ENCODE measurements around the gene LRRC1. TPM values are rescaled to one million over a fixed set of nuclear protein-coding genes. Genes with fewer than 3 reads are reported as not detected.

Gene LRRC1
- total RNA-seq, 4 donors from 2014 or later = 23.2 to 38.5 (median 28.3) TPM

DNA sequence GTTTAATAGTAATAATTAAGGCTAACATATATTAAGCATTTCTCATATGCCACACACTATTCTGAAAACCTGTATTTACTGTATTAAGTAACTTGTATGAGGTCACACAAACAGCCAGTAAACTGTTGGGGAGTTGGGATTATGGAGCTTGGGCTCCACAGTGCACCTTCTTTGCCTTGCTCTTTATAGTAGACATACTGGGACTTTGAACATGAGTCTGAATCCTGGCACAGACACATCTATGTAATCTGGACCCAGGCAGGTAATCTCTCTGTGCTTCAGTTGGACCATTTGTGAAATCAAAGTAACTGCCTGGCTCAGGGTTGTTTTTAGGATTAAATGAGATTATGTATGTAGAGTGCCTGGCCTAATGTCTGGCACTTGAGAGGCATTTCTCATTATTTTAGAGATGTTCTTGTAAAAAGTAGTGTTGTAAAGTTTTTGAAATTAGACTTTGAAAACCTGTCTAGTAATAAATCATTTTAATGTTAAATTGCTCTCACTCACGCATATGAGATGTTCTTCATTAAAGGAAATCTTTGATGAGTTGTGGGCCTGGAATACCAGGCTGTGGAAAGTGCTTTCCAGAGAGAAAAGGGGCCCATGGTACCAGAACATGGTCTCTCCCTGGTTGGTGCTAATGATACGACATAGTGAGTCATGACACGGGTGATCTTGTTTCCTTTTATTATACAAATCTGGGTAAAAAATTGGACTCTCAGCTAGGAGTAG is 34.3 kb downstream of the LRRC1 start:
- no peaks in the 10 kb centered on the region for H3K9me3 ChIP-seq
- H3K27me3 ChIP-seq = no peaks in the 10 kb centered on the region
- H3K36me3 ChIP-seq = no peaks in the 10 kb centered on the region
- H3K27ac ChIP-seq = no peak overlapping the region
- H3K4me3 ChIP-seq = no peak overlapping the region
- no peak for DNase-seq
- H3K4me1 ChIP-seq = peaks cover 0 to 58% (median 25%) of the 10 kb centered on the region in 3 donors
- no peak for TF ChIP-seq POLR2A (IDR thresholded peaks at IDR 0.05)
- TF ChIP-seq, protein P1, sequence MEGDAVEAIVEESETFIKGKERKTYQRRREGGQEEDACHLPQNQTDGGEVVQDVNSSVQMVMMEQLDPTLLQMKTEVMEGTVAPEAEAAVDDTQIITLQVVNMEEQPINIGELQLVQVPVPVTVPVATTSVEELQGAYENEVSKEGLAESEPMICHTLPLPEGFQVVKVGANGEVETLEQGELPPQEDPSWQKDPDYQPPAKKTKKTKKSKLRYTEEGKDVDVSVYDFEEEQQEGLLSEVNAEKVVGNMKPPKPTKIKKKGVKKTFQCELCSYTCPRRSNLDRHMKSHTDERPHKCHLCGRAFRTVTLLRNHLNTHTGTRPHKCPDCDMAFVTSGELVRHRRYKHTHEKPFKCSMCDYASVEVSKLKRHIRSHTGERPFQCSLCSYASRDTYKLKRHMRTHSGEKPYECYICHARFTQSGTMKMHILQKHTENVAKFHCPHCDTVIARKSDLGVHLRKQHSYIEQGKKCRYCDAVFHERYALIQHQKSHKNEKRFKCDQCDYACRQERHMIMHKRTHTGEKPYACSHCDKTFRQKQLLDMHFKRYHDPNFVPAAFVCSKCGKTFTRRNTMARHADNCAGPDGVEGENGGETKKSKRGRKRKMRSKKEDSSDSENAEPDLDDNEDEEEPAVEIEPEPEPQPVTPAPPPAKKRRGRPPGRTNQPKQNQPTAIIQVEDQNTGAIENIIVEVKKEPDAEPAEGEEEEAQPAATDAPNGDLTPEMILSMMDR (IDR thresholded peaks at IDR 0.05) = no peak
- intact Hi-C loops (cut with DNase I) = no loop called here
- WGBS, 2 donors = 52 to 93% methylated on average over 3 of the region's 3 CpGs

DNA sequence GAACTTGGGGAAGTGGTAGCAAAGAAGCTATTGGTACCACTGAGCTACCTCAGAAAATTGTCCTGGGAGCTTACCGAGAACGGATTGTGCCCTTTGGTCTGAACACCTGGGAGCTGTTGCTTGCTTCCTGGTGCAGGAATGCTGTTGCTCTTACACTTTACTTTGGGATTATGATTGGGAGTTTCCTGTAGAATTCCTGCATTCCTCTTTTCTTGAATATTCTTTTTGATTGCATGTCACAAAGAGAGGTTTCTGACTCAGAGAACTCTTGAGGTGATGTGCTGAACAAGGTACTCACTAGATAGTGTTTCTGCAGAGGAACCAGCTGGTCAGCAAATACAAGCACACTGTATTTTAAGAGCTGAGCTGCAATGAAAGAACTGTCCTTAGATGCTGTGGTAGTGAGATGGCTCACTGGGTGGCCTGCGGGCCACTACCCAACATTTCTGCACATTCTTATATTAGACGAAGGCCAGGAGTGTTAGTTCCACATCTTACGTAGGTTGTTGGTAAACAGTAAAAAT is 35.0 kb downstream of the LRRC1 start:
- Histone ChIP-seq H3K27me3 (no peaks in the 10 kb centered on the region), H3K4me3 (no peak overlapping the region), H3K27ac (no peak overlapping the region), H3K9me3 (no peaks in the 10 kb centered on the region), H3K36me3 (no peaks in the 10 kb centered on the region), H3K4me1 (peaks cover 0 to 58% (median 25%) of the 10 kb centered on the region in 3 donors)
- WGBS, 2 donors = 79 to 86% methylated on average over 5 of the region's 5 CpGs
- intact Hi-C loops (cut with DNase I) = no loop called here
- DNase-seq = no peak
- TF ChIP-seq, protein P1 (IDR thresholded peaks at IDR 0.05) = no peak
- TF ChIP-seq POLR2A (IDR thresholded peaks at IDR 0.05) = no peak

DNA sequence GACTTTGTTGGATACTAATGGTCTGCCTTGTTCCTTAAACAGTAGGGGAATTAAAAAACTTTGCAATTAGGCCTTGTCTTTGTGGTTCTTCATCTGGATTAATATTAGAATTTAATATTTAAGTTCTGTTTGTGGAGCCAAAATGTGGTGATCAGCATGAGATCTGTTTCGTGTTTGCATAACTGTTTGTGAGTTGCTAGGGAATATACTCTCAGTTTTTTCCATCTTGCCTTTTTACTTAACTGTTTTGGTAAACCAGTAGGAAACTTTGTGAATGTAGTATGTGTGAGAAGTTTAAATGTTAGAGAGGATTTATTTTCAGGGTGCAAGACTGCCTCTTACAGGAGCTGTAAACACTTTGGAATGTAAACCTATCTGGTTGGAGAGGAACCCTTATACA is 35.6 kb downstream of the LRRC1 start:
- Histone ChIP-seq H3K4me3 (no peak overlapping the region), H3K27me3 (no peaks in the 10 kb centered on the region), H3K9me3 (no peaks in the 10 kb centered on the region), H3K4me1 (peaks cover 0 to 54% (median 25%) of the 10 kb centered on the region in 3 donors), H3K27ac (no peak overlapping the region), H3K36me3 (no peaks in the 10 kb centered on the region)
- WGBS, 2 donors = 47 to 81% methylated on average over 1 of the region's 1 CpG
- no peak for DNase-seq
- intact Hi-C loops (cut with DNase I) = no loop called here
- no peak for TF ChIP-seq POLR2A (IDR thresholded peaks at IDR 0.05)
- TF ChIP-seq, protein P1 (IDR thresholded peaks at IDR 0.05) = no peak

DNA sequence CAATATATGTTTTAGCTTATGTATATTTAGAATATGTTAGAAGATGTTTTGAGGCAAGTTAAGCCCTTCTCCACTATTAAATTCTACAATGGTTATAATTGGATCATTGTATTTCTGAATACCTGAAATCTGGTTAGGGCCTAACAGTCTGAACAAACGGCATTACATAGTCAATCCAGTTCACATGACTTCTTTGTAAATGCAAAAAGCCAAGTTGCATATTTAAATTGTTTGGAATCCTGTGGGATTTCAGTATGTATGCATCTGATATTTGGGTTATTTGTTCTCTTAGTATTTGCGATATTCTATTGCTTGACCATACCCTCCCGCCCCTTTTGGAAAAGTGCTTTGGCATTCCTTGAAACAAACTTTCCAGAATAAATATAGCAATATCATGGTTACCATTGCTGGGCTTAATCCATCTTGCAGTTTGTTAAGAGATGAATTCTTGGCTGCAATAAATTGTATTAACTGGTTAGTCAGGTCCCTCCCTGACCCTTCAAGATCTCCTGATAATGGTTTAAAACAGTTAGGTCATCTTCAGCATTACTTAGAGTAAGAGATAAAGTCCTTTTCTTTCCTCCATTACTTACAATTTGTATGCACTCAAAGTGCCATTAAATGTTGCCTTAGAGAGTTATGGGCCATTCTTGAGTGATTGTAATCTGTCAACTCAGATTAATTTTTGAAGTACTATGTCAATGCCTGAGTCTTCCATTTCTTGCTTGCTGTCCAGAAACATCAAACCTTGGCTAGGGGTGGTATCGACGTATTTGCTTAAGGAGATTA is 36.5 kb downstream of the LRRC1 start:
- no peaks in the 10 kb centered on the region for H3K27me3 ChIP-seq
- intact Hi-C loops (cut with DNase I) = no loop called here
- TF ChIP-seq, protein P1 (IDR thresholded peaks at IDR 0.05) = no peak
- no peak for DNase-seq
- 82 to 87% methylated on average over 5 of the region's 5 CpGs for WGBS, 2 donors
- no peaks in the 10 kb centered on the region for H3K36me3 ChIP-seq
- no peak overlapping the region for H3K27ac ChIP-seq
- H3K4me3 ChIP-seq = no peak overlapping the region
- no peaks in the 10 kb centered on the region for H3K9me3 ChIP-seq
- H3K4me1 ChIP-seq = peaks cover 0 to 45% (median 24%) of the 10 kb centered on the region in 3 donors
